Neural cell (in vitro differentiated cells): ENCODE measurements around the gene UNC5C.

Experiments
- CTCF ChIP-seq: fragments of 450-650 bp; IDR thresholded peaks from 2 replicates; pipeline ENCODE4 v1.5.1; 2014; ENCODE audit warnings: antibody characterized with exemption, mild to moderate bottlenecking, moderate library complexity; ENCODE audit not compliant: poor library complexity, severe bottlenecking
- EP300 ChIP-seq: fragments of 450-650 bp; conservative IDR thresholded peaks from 2 replicates; pipeline ENCODE4 v1.6.1; 2014; ENCODE audit warnings: antibody characterized with exemption, mild to moderate bottlenecking, moderate library complexity; ENCODE audit not compliant: poor library complexity, severe bottlenecking
- EZH2 ChIP-seq: fragments of 200-600, 300-800 bp; shearing (Covaris generic), sonication (generic); IDR thresholded peaks from 2 replicates; pipeline ENCODE4 v1.6.1; 2014; ENCODE audit warnings: antibody characterized with exemption, low read length, borderline replicate concordance, mild to moderate bottlenecking; ENCODE audit not compliant: insufficient read depth, poor library complexity, severe bottlenecking

- no peak for TF ChIP-seq CTCF
- no peak for TF ChIP-seq EZH2
- no peak for TF ChIP-seq EP300
Measured at GRCh38 chr4:95256108-95256835, 292.5 kb downstream of the UNC5C start.
